ENCODE results near the gene KRT27. TPM values are rescaled to one million over a fixed set of nuclear protein-coding genes. Genes with fewer than 3 reads are reported as not detected.

The KRT27 gene
- total RNA-seq, 1 donor from 2014 or later: not detected

- Histone ChIP-seq H3K27me3 (peaks cover 28% of the 10 kb centered on the region), H4K20me1 (ENCODE audit: low read depth) (no peaks in the 10 kb centered on the region), H2AFZ (replicated peaks) (no peak overlapping the region), H3K4me2 (no peak overlapping the region), H3K79me2 (ENCODE audit: low read depth) (no peaks in the 10 kb centered on the region), H3K27ac (no peak overlapping the region), H3K36me3 (no peaks in the 10 kb centered on the region), H3K9ac (no peak overlapping the region), H3K4me1 (no peaks in the 10 kb centered on the region), H3K4me3 (no peak overlapping the region), H3F3A (ENCODE audit: low read depth) (no peaks in the 10 kb centered on the region), H3K9me3 (ENCODE audit: low read depth) (no peaks in the 10 kb centered on the region)
- TF ChIP-seq, protein P1, sequence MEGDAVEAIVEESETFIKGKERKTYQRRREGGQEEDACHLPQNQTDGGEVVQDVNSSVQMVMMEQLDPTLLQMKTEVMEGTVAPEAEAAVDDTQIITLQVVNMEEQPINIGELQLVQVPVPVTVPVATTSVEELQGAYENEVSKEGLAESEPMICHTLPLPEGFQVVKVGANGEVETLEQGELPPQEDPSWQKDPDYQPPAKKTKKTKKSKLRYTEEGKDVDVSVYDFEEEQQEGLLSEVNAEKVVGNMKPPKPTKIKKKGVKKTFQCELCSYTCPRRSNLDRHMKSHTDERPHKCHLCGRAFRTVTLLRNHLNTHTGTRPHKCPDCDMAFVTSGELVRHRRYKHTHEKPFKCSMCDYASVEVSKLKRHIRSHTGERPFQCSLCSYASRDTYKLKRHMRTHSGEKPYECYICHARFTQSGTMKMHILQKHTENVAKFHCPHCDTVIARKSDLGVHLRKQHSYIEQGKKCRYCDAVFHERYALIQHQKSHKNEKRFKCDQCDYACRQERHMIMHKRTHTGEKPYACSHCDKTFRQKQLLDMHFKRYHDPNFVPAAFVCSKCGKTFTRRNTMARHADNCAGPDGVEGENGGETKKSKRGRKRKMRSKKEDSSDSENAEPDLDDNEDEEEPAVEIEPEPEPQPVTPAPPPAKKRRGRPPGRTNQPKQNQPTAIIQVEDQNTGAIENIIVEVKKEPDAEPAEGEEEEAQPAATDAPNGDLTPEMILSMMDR (IDR thresholded peaks at IDR 0.05): no peak
- TF ChIP-seq EZH2phosphoT487 (IDR thresholded peaks at IDR 0.05): no peak
- DNase-seq (ENCODE audit: low spot score): no peak
- Mint-ChIP-seq H3K27me3 (ENCODE audit: insufficient read depth, low read depth) (peaks cover 7% of the 10 kb centered on the region), H3K27ac (no peak overlapping the region), H3K4me1 (peaks cover 3% of the 10 kb centered on the region), H3K4me3 (no peak overlapping the region), H3K9me3 (no peaks in the 10 kb centered on the region), H3K36me3 (no peaks in the 10 kb centered on the region)
These were observed 12.8 kb upstream of the KRT27 start for GRCh38 chr17:40795019-40795667.

- H3K9me3 ChIP-seq (ENCODE audit: low read depth): no peaks in the 10 kb centered on the region
- no peaks in the 10 kb centered on the region for H3K79me2 ChIP-seq (ENCODE audit: low read depth)
- H4K20me1 ChIP-seq (ENCODE audit: low read depth): no peaks in the 10 kb centered on the region
- Mint-ChIP-seq H3K9me3 (no peaks in the 10 kb centered on the region), H3K27ac (no peak overlapping the region), H3K4me1 (peaks cover 3% of the 10 kb centered on the region), H3K4me3 (no peak overlapping the region), H3K27me3 (ENCODE audit: insufficient read depth, low read depth) (peaks cover 5% of the 10 kb centered on the region), H3K36me3 (no peaks in the 10 kb centered on the region)
- no peak overlapping the region for H3K4me3 ChIP-seq
- no peak overlapping the region for H3K27ac ChIP-seq
- H3K27me3 ChIP-seq: peaks cover 21% of the 10 kb centered on the region
- H3K4me1 ChIP-seq: no peaks in the 10 kb centered on the region
- DNase-seq (ENCODE audit: low spot score): no peak
- H3K9ac ChIP-seq: no peak overlapping the region
- no peaks in the 10 kb centered on the region for H3F3A ChIP-seq (ENCODE audit: low read depth)
- H3K36me3 ChIP-seq: no peaks in the 10 kb centered on the region
- TF ChIP-seq, protein P1 (IDR thresholded peaks at IDR 0.05): no peak
- TF ChIP-seq EZH2 (IDR thresholded peaks at IDR 0.05): no peak
- no peak for TF ChIP-seq EZH2phosphoT487 (IDR thresholded peaks at IDR 0.05)
- H3K4me2 ChIP-seq: no peak overlapping the region
- no peak overlapping the region for H2AFZ ChIP-seq (replicated peaks)
These were observed 12.1 kb upstream of the KRT27 start for GRCh38 chr17:40794466-40794865.

DNA sequence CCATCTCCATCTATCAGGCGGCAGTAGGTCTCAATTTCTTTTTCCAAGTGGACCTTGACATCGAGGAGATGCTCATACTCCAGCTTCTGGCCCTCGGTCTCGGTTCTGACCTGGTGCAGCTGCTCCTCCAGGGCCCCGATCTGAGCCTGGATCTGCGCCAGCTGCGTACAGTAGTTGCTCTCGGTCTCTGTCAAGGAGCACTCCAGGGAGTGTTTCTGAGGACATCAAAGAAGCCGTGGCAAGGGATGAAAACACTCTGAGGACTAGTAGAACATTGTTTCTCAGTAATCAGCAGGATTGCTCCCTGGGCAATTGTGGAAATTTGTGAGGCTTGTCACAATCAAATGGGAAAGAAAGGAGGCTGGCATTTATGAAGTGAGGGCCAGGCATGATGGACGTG lies 11.5 kb upstream of the KRT27 start:
- peaks cover 3% of the 10 kb centered on the region for H3K4me1 Mint-ChIP-seq
- DNase-seq (ENCODE audit: low spot score): no peak
- H3K4me2 ChIP-seq: no peak overlapping the region
- no peaks in the 10 kb centered on the region for H4K20me1 ChIP-seq (ENCODE audit: low read depth)
- TF ChIP-seq EZH2phosphoT487 (IDR thresholded peaks at IDR 0.05): no peak
- TF ChIP-seq EZH2 (IDR thresholded peaks at IDR 0.05): no peak
- TF ChIP-seq, protein P1 (IDR thresholded peaks at IDR 0.05): no peak
- no peak overlapping the region for H3K27ac Mint-ChIP-seq
- H3K4me3 ChIP-seq: no peak overlapping the region
- peaks cover 16% of the 10 kb centered on the region for H3K27me3 ChIP-seq
- H3K4me3 Mint-ChIP-seq: no peak overlapping the region
- no peaks in the 10 kb centered on the region for H3K79me2 ChIP-seq (ENCODE audit: low read depth)
- H3F3A ChIP-seq (ENCODE audit: low read depth): no peaks in the 10 kb centered on the region
- H3K27ac ChIP-seq: no peak overlapping the region
- no peaks in the 10 kb centered on the region for H3K4me1 ChIP-seq
- H2AFZ ChIP-seq (replicated peaks): no peak overlapping the region
- H3K9me3 ChIP-seq (ENCODE audit: low read depth): no peaks in the 10 kb centered on the region
- H3K9me3 Mint-ChIP-seq: no peaks in the 10 kb centered on the region
- no peak overlapping the region for H3K9ac ChIP-seq
- no peaks in the 10 kb centered on the region for H3K36me3 ChIP-seq
- peaks cover 2% of the 10 kb centered on the region for H3K27me3 Mint-ChIP-seq (ENCODE audit: insufficient read depth, low read depth)
- H3K36me3 Mint-ChIP-seq: no peaks in the 10 kb centered on the region
